Measurements from ENCODE around the gene SOAT1.
"Not testable (repeated sequence)": the region's sequence is repeated elsewhere in the genome, so short reads cannot be mapped to it uniquely, and the experiment has no call there.

The SOAT1 gene

GRCh38 chr1:179341943-179342547 is 48.4 kb downstream of the SOAT1 start:
- no peak for DNase-seq (ENCODE audit: extremely low spot score, insufficient read length, low read depth)
- FAIRE-seq = no peak

- no peak for DNase-seq (ENCODE audit: extremely low spot score, insufficient read length, low read depth)
- FAIRE-seq = no peak
These were observed 49.3 kb downstream of the SOAT1 start for GRCh38 chr1:179342740-179343404.

GRCh38 chr1:179351281-179351680 is 57.7 kb downstream of the SOAT1 start:
- DNase-seq (ENCODE audit: extremely low spot score, insufficient read length, low read depth) (no peak), FAIRE-seq (no peak)

GRCh38 chr1:179352236-179352635 is 58.6 kb downstream of the SOAT1 start:
- no peak for FAIRE-seq
- DNase-seq (ENCODE audit: extremely low spot score, insufficient read length, low read depth) = no peak

GRCh38 chr1:179353546-179353945 is 59.9 kb downstream of the SOAT1 start:
- FAIRE-seq = no peak
- DNase-seq (ENCODE audit: extremely low spot score, insufficient read length, low read depth) = no peak

GRCh38 chr1:179361631-179362030 is 68.0 kb downstream of the SOAT1 start:
- not testable (repeated sequence) for FAIRE-seq; DNase-seq (ENCODE audit: extremely low spot score, insufficient read length, low read depth)

- DNase-seq (ENCODE audit: extremely low spot score, insufficient read length, low read depth) = peak; percentile 66
- peak; percentile 90 for FAIRE-seq
These were observed 71.9 kb downstream of the SOAT1 start, which contains the start of gene AXDND1 for GRCh38 chr1:179365342-179366092. TSS of gene AXDND1 (plus strand) at chr1:179365971. CDS start at chr1:179366510, 539 bp downstream.

GRCh38 chr1:179366093-179366800 is 72.7 kb downstream of the SOAT1 start:
- FAIRE-seq (no peak), DNase-seq (ENCODE audit: extremely low spot score, insufficient read length, low read depth) (no peak)

GRCh38 chr1:179369751-179370341 is 76.2 kb downstream of the SOAT1 start:
- DNase-seq (ENCODE audit: extremely low spot score, insufficient read length, low read depth) = peak; percentile 25
- FAIRE-seq = peak; percentile 63

- DNase-seq (ENCODE audit: extremely low spot score, insufficient read length, low read depth) (no peak), FAIRE-seq (no peak)
These were observed 78.6 kb downstream of the SOAT1 start for GRCh38 chr1:179372160-179372559.

- DNase-seq (ENCODE audit: extremely low spot score, insufficient read length, low read depth) (no peak), FAIRE-seq (no peak)
These were observed 82.6 kb downstream of the SOAT1 start for GRCh38 chr1:179376223-179376622.

- DNase-seq (ENCODE audit: extremely low spot score, insufficient read length, low read depth) = no peak
- no peak for FAIRE-seq
These were observed 86.7 kb downstream of the SOAT1 start for GRCh38 chr1:179380299-179380698.

GRCh38 chr1:179384027-179384426 is 90.4 kb downstream of the SOAT1 start:
- no peak for DNase-seq (ENCODE audit: extremely low spot score, insufficient read length, low read depth)
- no peak for FAIRE-seq

- FAIRE-seq (no peak), DNase-seq (ENCODE audit: extremely low spot score, insufficient read length, low read depth) (no peak)
These were observed 91.9 kb downstream of the SOAT1 start for GRCh38 chr1:179385510-179385909.

GRCh38 chr1:179393721-179394120 is 100.1 kb downstream of the SOAT1 start:
- DNase-seq (ENCODE audit: extremely low spot score, insufficient read length, low read depth) = no peak
- FAIRE-seq = no peak

GRCh38 chr1:179399399-179399798 is 105.8 kb downstream of the SOAT1 start:
- DNase-seq (ENCODE audit: extremely low spot score, insufficient read length, low read depth); FAIRE-seq: not testable (repeated sequence)
